CD14-positive monocyte (primary cell): Measurements from ENCODE around the gene IL22. TPM values are rescaled to one million over a fixed set of nuclear protein-coding genes. Genes with fewer than 3 reads are reported as not detected.

ENCODE experiments used
- DNase-seq, 3 donors: peaks; one replicate each; pipeline ENCODE4 v3.0.0-alpha.2; 2011 to 2022
- H2AFZ ChIP-seq: 2 replicates; pipeline ENCODE4 v1.6.0; 2012; ENCODE audit warnings: mild to moderate bottlenecking, low read depth, low read length, inconsistent platforms; ENCODE audit not compliant: insufficient read depth, poor library complexity, severe bottlenecking
- H3K27ac ChIP-seq, 2 donors: 1 replicate in 1 of 2; 2 replicates in 1 of 2; pipeline ENCODE4 v1.5.1; 2012 to 2013; ENCODE audit warnings: low read length in 2 of 2, control low read depth in 1 of 2, inconsistent platforms in 1 of 2, low read depth in 1 of 2, mild to moderate bottlenecking in 1 of 2
- H3K27me3 ChIP-seq, 2 donors: one replicate each; pipeline versions ENCODE4 v1.6.0 to v1.6.1; 2011 to 2013; ENCODE audit warnings: low read length in 2 of 2; ENCODE audit not compliant: control insufficient read depth in 2 of 2, insufficient read depth in 2 of 2
- H3K36me3 ChIP-seq, 2 donors: replicated peaks in 1 of 2; 1 replicate in 1 of 2; 2 replicates in 1 of 2; pipeline versions ENCODE4 v1.5.1 to v1.6.1; 2012 to 2013; ENCODE audit warnings: low read length in 2 of 2, control low read depth in 1 of 2, inconsistent platforms in 1 of 2, mild to moderate bottlenecking in 1 of 2; ENCODE audit not compliant: insufficient read depth in 2 of 2, control insufficient read depth in 1 of 2
- H3K4me1 ChIP-seq, 2 donors: 1 replicate in 1 of 2; 2 replicates in 1 of 2; pipeline versions ENCODE4 v1.5.1 to v1.6.1; 2012 to 2013; ENCODE audit warnings: low read length in 2 of 2, control low read depth in 1 of 2, inconsistent platforms in 1 of 2, mild to moderate bottlenecking in 1 of 2, moderate library complexity in 1 of 2; ENCODE audit not compliant: insufficient read depth in 2 of 2, control insufficient read depth in 1 of 2
- H3K4me2 ChIP-seq: replicated peaks from 2 replicates; pipeline ENCODE3; 2012; ENCODE audit warnings: low read length, moderate library complexity, mild to moderate bottlenecking; ENCODE audit not compliant: poor library complexity, severe bottlenecking; ENCODE audit errors: extremely low read depth
- H3K4me3 ChIP-seq, 3 experiments: fragments of 200-600 bp in 1 of 3; sonication (generic) in 1 of 3; replicated peaks in 1 of 3; 1 replicate in 2 of 3; 2 replicates in 1 of 3; pipeline ENCODE4 v1.5.1; 2011 to 2013; ENCODE audit warnings: low read length in 3 of 3, mild to moderate bottlenecking in 3 of 3, control low read depth in 2 of 3, low read depth in 2 of 3, inconsistent platforms in 1 of 3, moderate library complexity in 1 of 3
- H3K79me2 ChIP-seq: 2 replicates; pipeline ENCODE4 v1.6.0; 2012; ENCODE audit warnings: mild to moderate bottlenecking, control low read depth, inconsistent platforms, low read length, moderate library complexity; ENCODE audit not compliant: insufficient read depth
- H3K9ac ChIP-seq: 2 replicates; pipeline ENCODE4 v1.6.0; 2017; ENCODE audit warnings: low read length, mild to moderate bottlenecking; ENCODE audit not compliant: insufficient read depth, poor library complexity, severe bottlenecking
- H3K9me3 ChIP-seq, 2 donors: replicated peaks in 1 of 2; 1 replicate in 1 of 2; 2 replicates in 1 of 2; pipeline versions ENCODE4 v1.5.1 to v1.6.1; 2012 to 2013; ENCODE audit warnings: low read length in 2 of 2, control low read depth in 1 of 2; ENCODE audit not compliant: control insufficient read depth in 1 of 2, insufficient read depth in 1 of 2
- H4K20me1 ChIP-seq: 2 replicates; pipeline ENCODE4 v1.6.0; 2012; ENCODE audit warnings: mild to moderate bottlenecking, low read length, control low read depth, moderate library complexity; ENCODE audit not compliant: insufficient read depth
- H3K27ac Mint-ChIP-seq, 7 donors: one replicate each; pipeline ENCODE4 v1.8.0; 2020; ENCODE audit warnings: mild to moderate bottlenecking in 7 of 7, mixed read lengths in 7 of 7, moderate library complexity in 6 of 7, inconsistent platforms in 2 of 7
- H3K27me3 Mint-ChIP-seq, 3 donors: one replicate each; pipeline ENCODE4 v1.8.0; 2021 to 2022; ENCODE audit warnings: low read depth in 3 of 3, mild to moderate bottlenecking in 3 of 3, mixed read lengths in 3 of 3, moderate library complexity in 3 of 3, inconsistent platforms in 1 of 3
- H3K36me3 Mint-ChIP-seq, 2 donors: one replicate each; pipeline ENCODE4 v1.8.0; 2020; ENCODE audit warnings: mixed read lengths in 2 of 2, inconsistent platforms in 1 of 2, mild to moderate bottlenecking in 1 of 2
- H3K4me1 Mint-ChIP-seq: one replicate; pipeline ENCODE4 v1.8.0; 2020; ENCODE audit warnings: mild to moderate bottlenecking, mixed read lengths
- H3K4me3 Mint-ChIP-seq, 2 donors: one replicate each; pipeline ENCODE4 v1.8.0; 2020; ENCODE audit warnings: mild to moderate bottlenecking in 2 of 2, mixed read lengths in 2 of 2, moderate library complexity in 1 of 2
- H3K9me3 Mint-ChIP-seq, 7 donors: one replicate each; pipeline ENCODE4 v1.8.0; 2020 to 2022; ENCODE audit warnings: mixed read lengths in 7 of 7, mild to moderate bottlenecking in 6 of 7, moderate library complexity in 6 of 7, inconsistent platforms in 2 of 7
- WGBS: methylation state at CpG from one replicate; pipeline ENCODE4 v1.1.5; 2013; ENCODE audit warnings: missing lambda C conversion rate; ENCODE audit not compliant: insufficient coverage; 5-methylcytosine and 5-hydroxymethylcytosine counted together
- intact Hi-C, 2 donors: fragments of 100-400 bp; cut with micrococcal nuclease; formaldehyde crosslinking; loops; one replicate each; pipeline versions ENCODE4 v1.15.0 to v1.15.1; 2023
- polyA plus RNA-seq, 3 donors: library from polyadenylated mRNA; depleted of rRNA in 1 of 3; unstranded in 2 of 3; stranded (reverse) in 1 of 3; fragments of 300-500 nt in 2 of 3; fragments of >200 nt in 1 of 3; fragmentation: Illumina TruSeq in 2 of 3; gene quantifications; 1 replicate in 2 of 3; 2 replicates in 1 of 3; pipeline ENCODE4 v1.2.3, GENCODE V29; 2012 to 2021
- TF ChIP-seq, protein P1 (sequence below): fragments of 200-600 bp; IDR thresholded peaks from one replicate; pipeline ENCODE4 v1.8.0; 2022; ENCODE audit warnings: antibody characterized with exemption, mild to moderate bottlenecking

The IL22 gene
- polyA plus RNA-seq, 3 donors, result not detected

DNA sequence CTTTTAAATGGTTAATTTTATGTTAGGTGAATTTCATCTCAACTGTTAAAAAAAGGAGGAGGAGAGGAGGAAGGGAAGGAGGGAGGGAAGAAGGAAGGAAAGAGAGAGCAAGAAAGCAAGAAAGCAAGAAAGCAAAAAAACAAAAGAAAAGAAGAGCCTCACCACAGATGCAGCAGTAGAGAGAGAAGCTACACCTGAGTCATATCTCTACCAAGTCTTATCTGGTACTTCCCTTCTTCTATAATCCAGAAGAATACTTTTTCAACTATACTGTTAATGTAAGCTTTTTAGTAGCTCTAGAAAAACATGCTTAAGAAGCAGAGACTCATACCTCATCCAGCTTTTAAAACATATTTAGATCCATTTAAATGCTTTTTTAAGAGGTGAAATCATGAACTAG is 22.2 kb downstream of the IL22 start:
- no peaks in the 10 kb centered on the region for H3K36me3 Mint-ChIP-seq
- no peaks in the 10 kb centered on the region for H3K27me3 ChIP-seq
- no peak overlapping the region for H3K4me3 Mint-ChIP-seq
- intact Hi-C loops, result no loop called here
- peaks cover 0 to 4% (median 0%) of the 10 kb centered on the region in 3 donors for H3K27me3 Mint-ChIP-seq
- no peaks in the 10 kb centered on the region for H3K79me2 ChIP-seq
- H3K4me1 Mint-ChIP-seq, result peaks cover 6% of the 10 kb centered on the region
- no peak for DNase-seq
- no peaks in the 10 kb centered on the region for H4K20me1 ChIP-seq
- no peak overlapping the region for H3K27ac Mint-ChIP-seq
- H3K4me1 ChIP-seq, result peaks cover under 1 to 1% of the 10 kb centered on the region in 2 donors
- TF ChIP-seq, protein P1, sequence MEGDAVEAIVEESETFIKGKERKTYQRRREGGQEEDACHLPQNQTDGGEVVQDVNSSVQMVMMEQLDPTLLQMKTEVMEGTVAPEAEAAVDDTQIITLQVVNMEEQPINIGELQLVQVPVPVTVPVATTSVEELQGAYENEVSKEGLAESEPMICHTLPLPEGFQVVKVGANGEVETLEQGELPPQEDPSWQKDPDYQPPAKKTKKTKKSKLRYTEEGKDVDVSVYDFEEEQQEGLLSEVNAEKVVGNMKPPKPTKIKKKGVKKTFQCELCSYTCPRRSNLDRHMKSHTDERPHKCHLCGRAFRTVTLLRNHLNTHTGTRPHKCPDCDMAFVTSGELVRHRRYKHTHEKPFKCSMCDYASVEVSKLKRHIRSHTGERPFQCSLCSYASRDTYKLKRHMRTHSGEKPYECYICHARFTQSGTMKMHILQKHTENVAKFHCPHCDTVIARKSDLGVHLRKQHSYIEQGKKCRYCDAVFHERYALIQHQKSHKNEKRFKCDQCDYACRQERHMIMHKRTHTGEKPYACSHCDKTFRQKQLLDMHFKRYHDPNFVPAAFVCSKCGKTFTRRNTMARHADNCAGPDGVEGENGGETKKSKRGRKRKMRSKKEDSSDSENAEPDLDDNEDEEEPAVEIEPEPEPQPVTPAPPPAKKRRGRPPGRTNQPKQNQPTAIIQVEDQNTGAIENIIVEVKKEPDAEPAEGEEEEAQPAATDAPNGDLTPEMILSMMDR, result no peak
- no peaks in the 10 kb centered on the region for H3K36me3 ChIP-seq
- H3K4me3 ChIP-seq, result no peak overlapping the region
- H3K9me3 Mint-ChIP-seq, result no peaks in the 10 kb centered on the region
- H2AFZ ChIP-seq, result no peak overlapping the region
- H3K4me2 ChIP-seq, result no peak overlapping the region
- no peak overlapping the region for H3K9ac ChIP-seq
- no peaks in the 10 kb centered on the region for H3K9me3 ChIP-seq
- no peak overlapping the region for H3K27ac ChIP-seq

DNA sequence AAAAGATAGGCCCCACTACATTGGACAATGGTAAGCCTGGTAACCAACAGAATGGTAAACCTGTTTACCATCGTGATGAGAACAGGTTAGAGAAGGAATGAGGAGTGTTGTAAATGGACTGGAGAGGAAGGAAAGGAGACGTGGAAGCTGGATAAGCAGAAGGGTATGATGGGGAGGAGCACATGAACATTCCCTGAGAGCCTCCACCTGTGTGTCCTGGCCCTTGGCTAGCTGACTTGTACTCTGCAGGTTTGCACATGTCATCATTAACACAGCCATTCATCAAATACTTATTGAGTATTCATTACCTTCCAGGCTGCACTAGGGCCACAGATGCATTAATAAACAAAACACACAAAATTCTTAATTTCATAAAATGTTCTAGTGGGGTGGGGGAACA is 23.4 kb downstream of the IL22 start:
- Histone ChIP-seq H2AFZ (no peak overlapping the region), H3K4me3 (no peak overlapping the region)

More for the DNA sequence above, 23.4 kb downstream of the IL22 start:
- H3K9ac ChIP-seq, result no peak overlapping the region
- intact Hi-C loops, result no loop called here
- no peaks in the 10 kb centered on the region for H3K9me3 ChIP-seq
- TF ChIP-seq, protein P1, result no peak
- no peak overlapping the region for H3K4me3 Mint-ChIP-seq
- no peak for DNase-seq
- WGBS, result 95% methylated on average over 2 of the region's 2 CpGs
- H4K20me1 ChIP-seq, result no peaks in the 10 kb centered on the region
- no peak overlapping the region for H3K27ac Mint-ChIP-seq
- no peaks in the 10 kb centered on the region for H3K27me3 ChIP-seq
- H3K27ac ChIP-seq, result no peak overlapping the region
- no peaks in the 10 kb centered on the region for H3K9me3 Mint-ChIP-seq
- no peaks in the 10 kb centered on the region for H3K4me1 Mint-ChIP-seq
- no peaks in the 10 kb centered on the region for H3K36me3 ChIP-seq
- H3K79me2 ChIP-seq, result no peaks in the 10 kb centered on the region
- no peaks in the 10 kb centered on the region for H3K4me1 ChIP-seq
- peaks cover 0 to 10% (median 0%) of the 10 kb centered on the region in 3 donors for H3K27me3 Mint-ChIP-seq
- no peaks in the 10 kb centered on the region for H3K36me3 Mint-ChIP-seq
- H3K4me2 ChIP-seq, result no peak overlapping the region
